Stomach (tissue), 9 donors: ENCODE results near the gene CHI3L1. TPM values are rescaled to one million over a fixed set of nuclear protein-coding genes. Genes with fewer than 3 reads are reported as not detected.

ENCODE experiments used
- DNase-seq, 2 donors: peaks; one replicate each; pipeline versions ENCODE4 v3.0.0 to v3.0.0-alpha.2; 2013 to 2019
- H3K27ac ChIP-seq, 5 donors: fragments of 200-600 bp in 4 of 5; sonication (generic) in 4 of 5; one replicate each; pipeline ENCODE4 v1.5.1; 2013 to 2019; ENCODE audit warnings: mild to moderate bottlenecking in 1 of 5, moderate library complexity in 1 of 5
- H3K27me3 ChIP-seq, 3 donors: fragments of 200-600 bp; sonication (generic); one replicate each; pipeline ENCODE4 v1.5.1; 2017 to 2019; ENCODE audit warnings: mixed run types in 1 of 3
- H3K36me3 ChIP-seq, 4 donors: fragments of 200-600 bp; sonication (generic); 1 replicate in 3 of 4; 2 replicates in 1 of 4; pipeline ENCODE4 v1.5.1; 2016 to 2019
- H3K4me1 ChIP-seq, 4 donors: fragments of 200-600 bp; sonication (generic); one replicate each; pipeline ENCODE4 v1.5.1; 2016 to 2019
- H3K4me3 ChIP-seq, 4 donors: fragments of 200-600 bp; sonication (generic) in 3 of 4; one replicate each; pipeline ENCODE4 v1.5.1; 2016 to 2019; ENCODE audit warnings: mild to moderate bottlenecking in 1 of 4
- H3K9me3 ChIP-seq, 4 donors: fragments of 200-600 bp; sonication (generic); one replicate each; pipeline ENCODE4 v1.5.1; 2016 to 2019
- CTCF ChIP-seq, 7 experiments: fragments of 450-650 bp in 4 of 7; fragments of 200-600 bp in 3 of 7; sonication (generic) in 3 of 7; IDR thresholded peaks; one replicate each; pipeline ENCODE4 v1.5.1; 2016 to 2019; ENCODE audit warnings: antibody characterized with exemption in 7 of 7, control low read depth in 2 of 7, mild to moderate bottlenecking in 1 of 7
- EP300 ChIP-seq: sonication (generic); formaldehyde crosslinking; IDR thresholded peaks from one replicate; pipeline ENCODE4 v1.6.1; 2017; ENCODE audit warnings: antibody characterized with exemption
- POLR2A ChIP-seq, 4 donors: fragments of 450-650 bp; IDR thresholded peaks; one replicate each; pipeline ENCODE4 v1.6.1; 2016; ENCODE audit warnings: antibody characterized with exemption in 4 of 4, control low read depth in 2 of 4, mild to moderate bottlenecking in 1 of 4, moderate library complexity in 1 of 4
- POLR2AphosphoS5 ChIP-seq, 3 donors: sonication (generic); formaldehyde crosslinking; IDR thresholded peaks; one replicate each; pipeline ENCODE4 v1.6.1; 2016; ENCODE audit warnings: antibody characterized with exemption in 3 of 3
- WGBS, 5 donors: extraction: QIAGEN DNeasy Blood & Tissue Kit in 3 of 5; methylation state at CpG; one replicate each; pipeline versions ENCODE4 v1.1.5 to v1.1.7; 2013 to 2018; 5-methylcytosine and 5-hydroxymethylcytosine counted together
- intact Hi-C: fragments of 100-400 bp; cut with DNase I; formaldehyde crosslinking; loops from one replicate; pipeline ENCODE4 v1.15.1; 2023; ENCODE audit warnings: low total_unique reads
- polyA plus RNA-seq, 3 donors: library from polyadenylated mRNA; stranded (reverse); fragments of 200-250 nt; gene quantifications; one replicate each; pipeline ENCODE4 v1.2.3, GENCODE V29; 2013
- total RNA-seq, 5 donors: library from RNA; depleted of rRNA; stranded (reverse); fragments of >200 nt; gene quantifications; one replicate each; pipeline versions ENCODE4 v1.1.0 to v1.2.3, GENCODE V29; 2014 to 2016
- donor health status: healthy with polysubstance abuse.
- donor health status: Bipolar disorder and iron deficiency.
- donor health status: healthy.

CHI3L1 gene
- total and polyA plus RNA-seq, 8 donors = 1.1 to 28.1 (median 3.9) TPM; not detected in 3

GRCh38 chr1:203227371-203228083 lies 41.0 kb upstream of the CHI3L1 start:
- TF ChIP-seq POLR2A (IDR thresholded peaks at IDR 0.05) = no peak
- TF ChIP-seq CTCF (IDR thresholded peaks at IDR 0.05) = no peak
- no peak for TF ChIP-seq POLR2AphosphoS5 (IDR thresholded peaks at IDR 0.05)
- no peak for TF ChIP-seq EP300
- intact Hi-C loops = no loop called here
- 81 to 86% (median 85%) methylated on average over 9 of the region's 9 CpGs for WGBS, 5 donors

DNA sequence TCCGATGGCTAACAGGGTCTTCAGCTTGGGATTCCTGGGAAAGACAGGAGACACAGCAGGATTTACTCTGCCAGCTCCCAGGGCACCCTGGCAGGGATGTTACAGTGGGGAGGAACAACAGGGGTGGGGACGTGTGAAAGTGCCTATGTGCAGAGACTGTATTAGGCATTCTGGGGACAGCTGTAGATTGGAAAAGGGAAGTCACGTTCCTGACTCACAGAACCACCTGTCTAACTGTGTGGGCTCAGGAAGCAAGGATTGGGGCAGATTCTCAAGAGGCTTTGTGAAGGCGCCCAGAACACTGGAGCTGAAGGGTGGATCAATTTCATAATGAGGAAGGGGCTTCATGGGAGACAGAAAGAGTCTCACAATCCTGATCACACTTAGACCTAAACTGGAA lies 38.6 kb upstream of the CHI3L1 start:
- peaks cover 0 to 32% (median 0%) of the 10 kb centered on the region in 3 donors for H3K27me3 ChIP-seq
- no peak overlapping the region for H3K4me3 ChIP-seq
- 44 to 67% (median 64%) methylated on average over 3 to 4 of the region's 4 CpGs for WGBS, 5 donors
- DNase-seq = no peak
- no peaks in the 10 kb centered on the region for H3K4me1 ChIP-seq
- H3K27ac ChIP-seq = no peak overlapping the region
- no peaks in the 10 kb centered on the region for H3K9me3 ChIP-seq
- H3K36me3 ChIP-seq = no peaks in the 10 kb centered on the region
- intact Hi-C loops = no loop called here
- no peak for TF ChIP-seq EP300
- TF ChIP-seq CTCF (IDR thresholded peaks at IDR 0.05) = no peak
- no peak for TF ChIP-seq POLR2AphosphoS5 (IDR thresholded peaks at IDR 0.05)
- TF ChIP-seq POLR2A (IDR thresholded peaks at IDR 0.05) = no peak

More at GRCh38 chr1:203227371-203228083, 41.0 kb upstream of the CHI3L1 start:
- Histone ChIP-seq H3K9me3 (no peaks in the 10 kb centered on the region), H3K36me3 (no peaks in the 10 kb centered on the region), H3K4me3 (no peak overlapping the region), H3K27me3 (peaks cover 0 to 40% (median under 1%) of the 10 kb centered on the region in 3 donors), H3K4me1 (no peaks in the 10 kb centered on the region), H3K27ac (no peak overlapping the region)
- no peak for DNase-seq

- no peaks in the 10 kb centered on the region for H3K36me3 ChIP-seq
- intact Hi-C loops = no loop called here
- H3K4me3 ChIP-seq = no peak overlapping the region
- H3K27me3 ChIP-seq = peaks cover 0 to 21% (median 0%) of the 10 kb centered on the region in 3 donors
- H3K9me3 ChIP-seq = no peaks in the 10 kb centered on the region
- H3K4me1 ChIP-seq = no peaks in the 10 kb centered on the region
- DNase-seq = peak in 1 of 2 donors; percentile 29
- no peak overlapping the region for H3K27ac ChIP-seq
- WGBS, 5 donors = 65 to 79% (median 68%) methylated on average over 9 to 18 of the region's 18 CpGs
- TF ChIP-seq POLR2AphosphoS5 (IDR thresholded peaks at IDR 0.05) (no peak), EP300 (no peak), CTCF (IDR thresholded peaks at IDR 0.05) (no peak), POLR2A (IDR thresholded peaks at IDR 0.05) (no peak)
These were observed 36.7 kb upstream of the CHI3L1 start for GRCh38 chr1:203223012-203223775.

DNA sequence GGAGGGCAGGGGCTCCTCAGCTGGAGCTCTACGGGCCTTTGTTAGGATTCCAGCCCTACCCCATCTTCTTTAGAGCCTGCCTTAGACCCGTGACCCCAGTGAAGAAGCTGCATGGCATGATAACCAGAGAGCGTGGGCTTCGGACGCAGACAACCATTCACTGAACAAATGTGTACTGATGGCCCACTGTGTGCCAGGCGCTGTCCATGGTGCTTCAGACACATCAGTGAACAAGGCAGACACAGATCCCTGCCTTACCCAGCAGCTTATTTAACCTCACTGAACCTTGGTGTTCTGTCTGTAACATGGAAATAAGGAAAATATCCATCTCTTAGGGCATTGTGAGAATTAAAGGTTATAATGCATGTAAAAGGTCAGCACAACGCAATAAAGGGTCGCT lies 33.4 kb upstream of the CHI3L1 start:
- no peak overlapping the region for H3K27ac ChIP-seq
- no peaks in the 10 kb centered on the region for H3K36me3 ChIP-seq
- no peak for DNase-seq
- no peak overlapping the region for H3K4me3 ChIP-seq
- H3K27me3 ChIP-seq = peaks cover 0 to 31% (median 7%) of the 10 kb centered on the region in 3 donors
- intact Hi-C loops = loop anchor here (2.0 to 5.0 kb wide), 2 partner anchors 103 to 179 kb away; no protein-coding TSS in a partner anchor
- WGBS, 5 donors = 67 to 88% (median 73%) methylated on average over 8 of the region's 8 CpGs
- peaks cover 0 to 11% (median 4%) of the 10 kb centered on the region in 4 donors for H3K4me1 ChIP-seq
- no peak for TF ChIP-seq CTCF (IDR thresholded peaks at IDR 0.05)
- TF ChIP-seq POLR2AphosphoS5 (IDR thresholded peaks at IDR 0.05) = no peak
- TF ChIP-seq POLR2A (IDR thresholded peaks at IDR 0.05) = no peak
- TF ChIP-seq EP300 = no peak
- H3K9me3 ChIP-seq = no peaks in the 10 kb centered on the region
